GM21529 (cell line): ENCODE data around the gene SYNPO2.
"Not testable (repeated sequence)": the region's sequence is repeated elsewhere in the genome, so short reads cannot be mapped to it uniquely, and the experiment has no call there.

Experiments
- ATAC-seq: cut with Tn5 transposase; IDR thresholded peaks from one replicate; pipeline ENCODE4 v1.9.1; 2021; ENCODE audit not compliant: unreplicated experiment

The SYNPO2 gene

GRCh38 chr4:118997601-118998000 lies 108.9 kb downstream of the SYNPO2 start:
- ATAC-seq, result no peak

GRCh38 chr4:118999919-119000318 lies 111.3 kb downstream of the SYNPO2 start:
- no peak for ATAC-seq

- ATAC-seq, result no peak
These were observed 111.7 kb downstream of the SYNPO2 start for GRCh38 chr4:119000400-119000799.

GRCh38 chr4:119002476-119002875 lies 113.8 kb downstream of the SYNPO2 start:
- no peak for ATAC-seq

GRCh38 chr4:119003001-119003400 lies 114.3 kb downstream of the SYNPO2 start:
- ATAC-seq, result not testable (repeated sequence)

GRCh38 chr4:119005928-119006460 lies 117.3 kb downstream of the SYNPO2 start:
- no peak for ATAC-seq

- ATAC-seq, result no peak
These were observed 120.1 kb downstream of the SYNPO2 start for GRCh38 chr4:119008761-119009160.

- not testable (repeated sequence) for ATAC-seq
These were observed 121.6 kb downstream of the SYNPO2 start for GRCh38 chr4:119010221-119010620.

GRCh38 chr4:119010909-119011606 lies 122.4 kb downstream of the SYNPO2 start:
- ATAC-seq, result no peak

- ATAC-seq, result no peak
These were observed 122.9 kb downstream of the SYNPO2 start for GRCh38 chr4:119011607-119011988.

GRCh38 chr4:119014658-119015057 lies 126.0 kb downstream of the SYNPO2 start:
- ATAC-seq, result no peak

GRCh38 chr4:119016636-119017035 lies 128.0 kb downstream of the SYNPO2 start:
- no peak for ATAC-seq

GRCh38 chr4:119017636-119018035 lies 129.0 kb downstream of the SYNPO2 start:
- no peak for ATAC-seq

GRCh38 chr4:119020158-119020557 lies 131.5 kb downstream of the SYNPO2 start:
- ATAC-seq, result no peak

GRCh38 chr4:119022520-119022919 lies 133.9 kb downstream of the SYNPO2 start:
- not testable (repeated sequence) for ATAC-seq

- no peak for ATAC-seq
These were observed 135.4 kb downstream of the SYNPO2 start for GRCh38 chr4:119024102-119024501.

- ATAC-seq, result no peak
These were observed 136.8 kb downstream of the SYNPO2 start for GRCh38 chr4:119025420-119025819.

GRCh38 chr4:119025916-119026661 lies 137.4 kb downstream of the SYNPO2 start:
- no peak for ATAC-seq

- no peak for ATAC-seq
These were observed 138.2 kb downstream of the SYNPO2 start for GRCh38 chr4:119026662-119027444.

GRCh38 chr4:119027811-119028210 lies 139.2 kb downstream of the SYNPO2 start:
- no peak for ATAC-seq

- no peak for ATAC-seq
These were observed 139.6 kb downstream of the SYNPO2 start for GRCh38 chr4:119028296-119028695.
